Measurements from ENCODE around the gene ADPRHL1.

Gene ADPRHL1

GRCh38 chr13:113425941-113426590, 27.2 kb downstream of the ADPRHL1 start:
- TF ChIP-seq CTCF (IDR thresholded peaks at IDR 0.05; ENCODE audit: insufficient read depth, missing control alignments), result no peak
- no peak for FAIRE-seq
- no peak for DNase-seq (ENCODE audit: insufficient read length, low spot score)

GRCh38 chr13:113423520-113424163, 29.6 kb downstream of the ADPRHL1 start:
- no peak for TF ChIP-seq CTCF (IDR thresholded peaks at IDR 0.05; ENCODE audit: insufficient read depth, missing control alignments)
- no peak for DNase-seq (ENCODE audit: insufficient read length, low spot score)
- FAIRE-seq, result no peak

GRCh38 chr13:113422807-113423519, 30.3 kb downstream of the ADPRHL1 start:
- no peak for TF ChIP-seq CTCF (IDR thresholded peaks at IDR 0.05; ENCODE audit: insufficient read depth, missing control alignments)
- DNase-seq (ENCODE audit: insufficient read length, low spot score) (no peak), FAIRE-seq (no peak)

- no peak for TF ChIP-seq CTCF (IDR thresholded peaks at IDR 0.05; ENCODE audit: insufficient read depth, missing control alignments)
- FAIRE-seq (no peak), DNase-seq (ENCODE audit: insufficient read length, low spot score) (no peak)
Measured at GRCh38 chr13:113421673-113422270, 31.5 kb downstream of the ADPRHL1 start.

GRCh38 chr13:113420833-113421600, 32.3 kb downstream of the ADPRHL1 start:
- DNase-seq (ENCODE audit: insufficient read length, low spot score), result no peak
- TF ChIP-seq CTCF (IDR thresholded peaks at IDR 0.05; ENCODE audit: insufficient read depth, missing control alignments), result no peak
- no peak for FAIRE-seq

GRCh38 chr13:113420232-113420631, 33.1 kb downstream of the ADPRHL1 start:
- FAIRE-seq (no peak), DNase-seq (ENCODE audit: insufficient read length, low spot score) (no peak)

More at GRCh38 chr13:113420232-113420631, 33.1 kb downstream of the ADPRHL1 start:
- TF ChIP-seq CTCF (IDR thresholded peaks at IDR 0.05; ENCODE audit: insufficient read depth, missing control alignments), result no peak
